ENCODE data around the gene RAPSN.

DNA sequence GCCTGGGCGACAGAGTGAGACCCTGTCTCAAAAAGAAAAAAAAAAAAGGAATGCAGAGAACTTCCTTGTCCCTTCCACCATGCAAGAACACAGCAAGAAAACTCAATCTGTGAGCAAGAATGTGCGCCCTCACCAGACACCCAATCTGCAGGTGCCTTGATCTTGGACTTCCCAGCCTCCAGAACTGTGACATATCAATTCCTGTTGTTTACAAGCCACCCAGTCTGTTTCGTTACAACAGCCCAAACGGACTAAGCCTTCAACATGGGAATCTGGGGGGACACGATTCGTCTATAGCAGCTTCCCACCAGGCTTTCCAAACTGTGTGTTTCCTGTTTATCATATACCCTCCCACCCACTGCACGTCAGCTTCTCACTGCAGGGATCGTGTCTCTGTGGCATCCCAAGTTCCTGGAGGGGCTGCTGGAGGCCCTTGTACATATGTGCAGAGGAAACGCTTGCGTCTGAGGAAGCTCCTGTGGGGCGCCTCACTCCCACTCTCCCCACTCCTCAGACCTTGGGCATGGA, 11.7 kb downstream of the RAPSN start:
- TF ChIP-seq, protein P1, sequence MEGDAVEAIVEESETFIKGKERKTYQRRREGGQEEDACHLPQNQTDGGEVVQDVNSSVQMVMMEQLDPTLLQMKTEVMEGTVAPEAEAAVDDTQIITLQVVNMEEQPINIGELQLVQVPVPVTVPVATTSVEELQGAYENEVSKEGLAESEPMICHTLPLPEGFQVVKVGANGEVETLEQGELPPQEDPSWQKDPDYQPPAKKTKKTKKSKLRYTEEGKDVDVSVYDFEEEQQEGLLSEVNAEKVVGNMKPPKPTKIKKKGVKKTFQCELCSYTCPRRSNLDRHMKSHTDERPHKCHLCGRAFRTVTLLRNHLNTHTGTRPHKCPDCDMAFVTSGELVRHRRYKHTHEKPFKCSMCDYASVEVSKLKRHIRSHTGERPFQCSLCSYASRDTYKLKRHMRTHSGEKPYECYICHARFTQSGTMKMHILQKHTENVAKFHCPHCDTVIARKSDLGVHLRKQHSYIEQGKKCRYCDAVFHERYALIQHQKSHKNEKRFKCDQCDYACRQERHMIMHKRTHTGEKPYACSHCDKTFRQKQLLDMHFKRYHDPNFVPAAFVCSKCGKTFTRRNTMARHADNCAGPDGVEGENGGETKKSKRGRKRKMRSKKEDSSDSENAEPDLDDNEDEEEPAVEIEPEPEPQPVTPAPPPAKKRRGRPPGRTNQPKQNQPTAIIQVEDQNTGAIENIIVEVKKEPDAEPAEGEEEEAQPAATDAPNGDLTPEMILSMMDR (optimal IDR thresholded peaks at IDR 0.05 in 1 of 3, IDR thresholded peaks at IDR 0.05 in 1 of 3, conservative IDR thresholded peaks at IDR 0.05 in 1 of 3; ENCODE audit: extremely low read depth in 1 of 3, insufficient read depth in 2 of 3, low read length in 3 of 3) = no peak
- no peak for TF ChIP-seq EZH2 (IDR thresholded peaks at IDR 0.05; ENCODE audit: low read length)

Data from keratinocyte (primary cell).